B cell (primary cell): Measurements from ENCODE around the gene TMEM82. TPM values are rescaled to one million over a fixed set of nuclear protein-coding genes. Genes with fewer than 3 reads are reported as not detected.

Source experiments
- ATAC-seq: fragments of 200-7000 bp; cut with Tn5 transposase; one replicate; pipeline ENCODE4 v1.10.0; 2021; ENCODE audit warnings: low read depth, mild to moderate bottlenecking, moderate number of reproducible peaks, moderate library complexity
- CTCF ChIA-PET: fragments of 350-600 bp; sonication (Branson Sonifier 250); formaldehyde crosslinking; loops from one replicate; lab custom pipeline; 2021; ENCODE audit warnings: antibody characterized with exemption, inconsistent platforms; lab: Charles Lee
- POLR2A ChIA-PET: fragments of 350-600 bp; sonication (Branson Sonifier 250); formaldehyde crosslinking; loops from one replicate; lab custom pipeline; 2021; ENCODE audit warnings: antibody characterized with exemption; lab: Charles Lee
- DNase-seq: peaks from one replicate; pipeline ENCODE4 v3.0.0; 2013
- H2AFZ ChIP-seq: 2 replicates; pipeline ENCODE4 v1.6.1; 2012; ENCODE audit warnings: mild to moderate bottlenecking, low read depth, low read length; ENCODE audit not compliant: insufficient read depth, poor library complexity, severe bottlenecking
- H3K27ac ChIP-seq, 2 donors: 1 replicate in 1 of 2; 2 replicates in 1 of 2; pipeline ENCODE4 v1.5.1; 2012 to 2013; ENCODE audit warnings: low read length in 2 of 2, mild to moderate bottlenecking in 2 of 2, moderate library complexity in 1 of 2
- H3K27me3 ChIP-seq, 4 experiments: fragments of 200-600 bp in 1 of 4; sonication (generic) in 1 of 4; replicated peaks in 1 of 4; 1 replicate in 2 of 4; 2 replicates in 2 of 4; pipeline versions ENCODE4 v1.6.1 to v1.7.0; 2013 to 2016; ENCODE audit warnings: low read length in 3 of 4, mild to moderate bottlenecking in 2 of 4, mixed read lengths in 1 of 4, moderate library complexity in 1 of 4; ENCODE audit not compliant: insufficient read depth in 4 of 4, control insufficient read depth in 3 of 4; ENCODE audit errors: control extremely low read depth in 1 of 4
- H3K36me3 ChIP-seq, 2 experiments: replicated peaks in 1 of 2; 1 replicate in 1 of 2; 2 replicates in 1 of 2; pipeline versions ENCODE4 v1.6.1 to v1.7.1; 2013; ENCODE audit warnings: low read length in 1 of 2; ENCODE audit not compliant: insufficient read depth in 2 of 2, control insufficient read depth in 1 of 2; ENCODE audit errors: control extremely low read depth in 1 of 2, extremely low read depth in 1 of 2
- H3K4me1 ChIP-seq, 2 donors: fragments of 200-600 bp in 1 of 2; sonication (generic) in 1 of 2; 1 replicate in 1 of 2; 2 replicates in 1 of 2; pipeline versions ENCODE4 v1.5.1 to v1.6.1; 2013 to 2017; ENCODE audit warnings: low read length in 2 of 2; ENCODE audit not compliant: control insufficient read depth in 2 of 2, insufficient read depth in 2 of 2
- H3K4me2 ChIP-seq: replicated peaks from 2 replicates; pipeline ENCODE3; 2012; ENCODE audit warnings: mild to moderate bottlenecking, low read depth, low read length; ENCODE audit not compliant: poor library complexity, severe bottlenecking
- H3K4me3 ChIP-seq, 5 experiments: fragments of 200-600 bp in 1 of 5; sonication (generic) in 1 of 5; 1 replicate in 3 of 5; 2 replicates in 2 of 5; pipeline versions ENCODE4 v1.5.1 to v1.7.0; 2011 to 2016; ENCODE audit warnings: low read length in 4 of 5, mild to moderate bottlenecking in 4 of 5, low read depth in 2 of 5, control low read depth in 1 of 5, moderate library complexity in 1 of 5; ENCODE audit not compliant: insufficient read depth in 1 of 5; ENCODE audit errors: control extremely low read depth in 1 of 5, extremely low read depth in 1 of 5
- H3K79me2 ChIP-seq: fragments of 200-600 bp; sonication (generic); one replicate; pipeline ENCODE4 v1.6.0; 2016; ENCODE audit warnings: low read length; ENCODE audit not compliant: control insufficient read depth, insufficient read depth
- H3K9ac ChIP-seq: fragments of 200-600 bp; sonication (generic); 2 replicates; pipeline ENCODE4 v1.6.1; 2017; ENCODE audit warnings: mild to moderate bottlenecking, low read length, moderate library complexity
- H3K9me3 ChIP-seq, 3 donors: one replicate each; pipeline versions ENCODE4 v1.6.1 to v1.7.1; 2013; ENCODE audit warnings: low read length in 2 of 3; ENCODE audit not compliant: control insufficient read depth in 2 of 3, insufficient read depth in 1 of 3; ENCODE audit errors: control extremely low read depth in 1 of 3
- H4K20me1 ChIP-seq: 2 replicates; pipeline ENCODE4 v1.6.0; 2012; ENCODE audit warnings: mild to moderate bottlenecking, low read length; ENCODE audit not compliant: insufficient read depth, control insufficient read depth, poor library complexity, severe bottlenecking
- H3K27ac Mint-ChIP-seq: one replicate; pipeline ENCODE4 v1.8.0; 2021; ENCODE audit warnings: mixed read lengths
- H3K27me3 Mint-ChIP-seq: one replicate; pipeline ENCODE4 v1.8.0; 2021; ENCODE audit warnings: mixed read lengths
- H3K4me1 Mint-ChIP-seq: one replicate; pipeline ENCODE4 v1.8.0; 2021; ENCODE audit warnings: mixed read lengths
- H3K4me3 Mint-ChIP-seq: one replicate; pipeline ENCODE4 v1.8.0; 2021; ENCODE audit warnings: mixed read lengths
- H3K9me3 Mint-ChIP-seq: one replicate; pipeline ENCODE4 v1.8.0; 2022; ENCODE audit warnings: mixed read lengths; ENCODE audit not compliant: insufficient read depth
- EZH2 ChIP-seq: IDR thresholded peaks from 2 replicates; pipeline ENCODE4 v1.6.1; 2012; ENCODE audit warnings: borderline replicate concordance, low read depth, mild to moderate bottlenecking, moderate library complexity, low read length; ENCODE audit not compliant: insufficient read depth, poor library complexity, severe bottlenecking
- WGBS: methylation state at CpG from one replicate; pipeline ENCODE4 v1.1.5; 2013; ENCODE audit warnings: missing lambda C conversion rate; ENCODE audit not compliant: insufficient coverage; 5-methylcytosine and 5-hydroxymethylcytosine counted together
- intact Hi-C: fragments of 100-400 bp; cut with micrococcal nuclease; formaldehyde crosslinking; loops from one replicate; pipeline ENCODE4 v1.10.0; 2022
- polyA plus RNA-seq: library from polyadenylated mRNA; depleted of rRNA; stranded (reverse); fragments of >200 nt; gene quantifications from 2 replicates; pipeline ENCODE4 v1.2.3, GENCODE V29; 2012
- total RNA-seq, 2 donors: library from RNA; stranded (reverse); fragments of 120-200 nt in 1 of 2; gene quantifications; 1 replicate in 1 of 2; 2 replicates in 1 of 2; pipeline versions ENCODE4 v1.2.3 to v1.2.4, GENCODE V29; 2013 to 2022
- TF ChIP-seq, protein P1 (sequence below): fragments of 200-600 bp; IDR thresholded peaks from one replicate; pipeline ENCODE4 v1.8.0; 2022; ENCODE audit warnings: antibody characterized with exemption, mild to moderate bottlenecking

TMEM82 gene
- total and polyA plus RNA-seq, 2 donors (not counting 1 experiment from before 2014, with no cell fraction given): not detected

GRCh38 chr1:15734296-15734695 is 8.0 kb upstream of the TMEM82 start:
- peaks cover 0 to 3% of the 10 kb centered on the region in 2 donors for H3K4me1 ChIP-seq
- ATAC-seq (no peak), DNase-seq (no peak)
- H3K79me2 ChIP-seq: no peaks in the 10 kb centered on the region
- no peak overlapping the region for H3K4me2 ChIP-seq
- Mint-ChIP-seq H3K4me1 (no peaks in the 10 kb centered on the region), H3K27ac (no peak overlapping the region), H3K9me3 (no peaks in the 10 kb centered on the region), H3K27me3 (no peaks in the 10 kb centered on the region), H3K4me3 (no peak overlapping the region)
- H3K27ac ChIP-seq: no peak overlapping the region
- H2AFZ ChIP-seq: no peak overlapping the region
- no peak overlapping the region for H3K4me3 ChIP-seq
- H3K9ac ChIP-seq: no peak overlapping the region
- no peak for TF ChIP-seq EZH2
- TF ChIP-seq, protein P1, sequence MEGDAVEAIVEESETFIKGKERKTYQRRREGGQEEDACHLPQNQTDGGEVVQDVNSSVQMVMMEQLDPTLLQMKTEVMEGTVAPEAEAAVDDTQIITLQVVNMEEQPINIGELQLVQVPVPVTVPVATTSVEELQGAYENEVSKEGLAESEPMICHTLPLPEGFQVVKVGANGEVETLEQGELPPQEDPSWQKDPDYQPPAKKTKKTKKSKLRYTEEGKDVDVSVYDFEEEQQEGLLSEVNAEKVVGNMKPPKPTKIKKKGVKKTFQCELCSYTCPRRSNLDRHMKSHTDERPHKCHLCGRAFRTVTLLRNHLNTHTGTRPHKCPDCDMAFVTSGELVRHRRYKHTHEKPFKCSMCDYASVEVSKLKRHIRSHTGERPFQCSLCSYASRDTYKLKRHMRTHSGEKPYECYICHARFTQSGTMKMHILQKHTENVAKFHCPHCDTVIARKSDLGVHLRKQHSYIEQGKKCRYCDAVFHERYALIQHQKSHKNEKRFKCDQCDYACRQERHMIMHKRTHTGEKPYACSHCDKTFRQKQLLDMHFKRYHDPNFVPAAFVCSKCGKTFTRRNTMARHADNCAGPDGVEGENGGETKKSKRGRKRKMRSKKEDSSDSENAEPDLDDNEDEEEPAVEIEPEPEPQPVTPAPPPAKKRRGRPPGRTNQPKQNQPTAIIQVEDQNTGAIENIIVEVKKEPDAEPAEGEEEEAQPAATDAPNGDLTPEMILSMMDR: no peak
- intact Hi-C loops: no loop called here
- 96% methylated on average over 12 of the region's 13 CpGs for WGBS
- peaks cover 0 to 48% of the 10 kb centered on the region in 2 experiments for H3K36me3 ChIP-seq
- ChIA-PET CTCF (no interaction called here), POLR2A (no interaction called here)
- H3K27me3 ChIP-seq: no peaks in the 10 kb centered on the region
- no peaks in the 10 kb centered on the region for H4K20me1 ChIP-seq
- no peaks in the 10 kb centered on the region for H3K9me3 ChIP-seq

GRCh38 chr1:15734901-15735300 is 7.4 kb upstream of the TMEM82 start:
- TF ChIP-seq, protein P1: no peak
- no peak for TF ChIP-seq EZH2
- H3K27ac Mint-ChIP-seq: no peak overlapping the region
- no peaks in the 10 kb centered on the region for H3K27me3 ChIP-seq
- H3K9ac ChIP-seq: no peak overlapping the region
- no peaks in the 10 kb centered on the region for H3K27me3 Mint-ChIP-seq
- ATAC-seq: no peak
- no peak overlapping the region for H3K27ac ChIP-seq
- H2AFZ ChIP-seq: no peak overlapping the region
- ChIA-PET POLR2A (no interaction called here), CTCF (no interaction called here)
- no peaks in the 10 kb centered on the region for H3K79me2 ChIP-seq
- no peak overlapping the region for H3K4me3 ChIP-seq
- H3K4me3 Mint-ChIP-seq: no peak overlapping the region
- no peaks in the 10 kb centered on the region for H4K20me1 ChIP-seq
- H3K4me1 Mint-ChIP-seq: no peaks in the 10 kb centered on the region
- no peak overlapping the region for H3K4me2 ChIP-seq
- peaks cover 0 to 43% of the 10 kb centered on the region in 2 experiments for H3K36me3 ChIP-seq
- no peaks in the 10 kb centered on the region for H3K9me3 Mint-ChIP-seq
- WGBS: 97% methylated on average over 17 of the region's 17 CpGs
- DNase-seq: no peak
- peaks cover 0 to 3% of the 10 kb centered on the region in 2 donors for H3K4me1 ChIP-seq
- intact Hi-C loops: no loop called here
- no peaks in the 10 kb centered on the region for H3K9me3 ChIP-seq
